NCI-H2081 (cell line): Measurements from ENCODE around the gene B3GALT5.
A peak's percentile ranks its signal among the peaks of the same experiment; 100 is the strongest.
"Not testable (repeated sequence)": the region's sequence is repeated elsewhere in the genome, so short reads cannot be mapped to it uniquely, and the experiment has no call there.

ENCODE experiments used
- DNase-seq, 2 experiments: peaks; one replicate each; lab custom pipeline; 2025; lab: John Stamatoyannopoulos, UW

The B3GALT5 gene

GRCh38 chr21:39612233-39613040, at the start of gene B3GALT5:
B3GALT5 (plus strand) TSS chr21:39612940; CDS start chr21:39660560, 47,620 bp downstream.
- DNase-seq, result peak in 1 of 2 experiments; percentile 11

DNA sequence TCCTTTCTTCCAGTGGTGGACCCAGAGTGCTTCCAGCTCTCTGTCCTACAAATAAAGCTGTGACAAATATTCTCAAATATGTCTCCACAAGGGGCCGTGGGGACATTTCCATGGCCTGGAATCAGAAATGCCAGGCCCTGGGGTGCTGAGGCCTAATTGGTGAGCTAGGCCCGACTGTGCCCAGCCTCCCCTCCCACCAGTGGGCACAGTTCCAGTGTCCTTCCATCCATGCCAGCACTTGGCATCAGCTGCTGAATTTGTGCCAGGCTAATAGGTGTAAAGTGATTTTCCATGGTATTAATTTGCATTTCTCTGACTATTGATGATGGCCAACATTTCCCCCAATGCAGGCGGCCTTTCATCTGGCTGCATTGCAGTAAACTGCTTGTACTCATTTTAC, 48.5 kb upstream of the B3GALT5 start:
- DNase-seq, result peak; percentile 64 to 82

DNA sequence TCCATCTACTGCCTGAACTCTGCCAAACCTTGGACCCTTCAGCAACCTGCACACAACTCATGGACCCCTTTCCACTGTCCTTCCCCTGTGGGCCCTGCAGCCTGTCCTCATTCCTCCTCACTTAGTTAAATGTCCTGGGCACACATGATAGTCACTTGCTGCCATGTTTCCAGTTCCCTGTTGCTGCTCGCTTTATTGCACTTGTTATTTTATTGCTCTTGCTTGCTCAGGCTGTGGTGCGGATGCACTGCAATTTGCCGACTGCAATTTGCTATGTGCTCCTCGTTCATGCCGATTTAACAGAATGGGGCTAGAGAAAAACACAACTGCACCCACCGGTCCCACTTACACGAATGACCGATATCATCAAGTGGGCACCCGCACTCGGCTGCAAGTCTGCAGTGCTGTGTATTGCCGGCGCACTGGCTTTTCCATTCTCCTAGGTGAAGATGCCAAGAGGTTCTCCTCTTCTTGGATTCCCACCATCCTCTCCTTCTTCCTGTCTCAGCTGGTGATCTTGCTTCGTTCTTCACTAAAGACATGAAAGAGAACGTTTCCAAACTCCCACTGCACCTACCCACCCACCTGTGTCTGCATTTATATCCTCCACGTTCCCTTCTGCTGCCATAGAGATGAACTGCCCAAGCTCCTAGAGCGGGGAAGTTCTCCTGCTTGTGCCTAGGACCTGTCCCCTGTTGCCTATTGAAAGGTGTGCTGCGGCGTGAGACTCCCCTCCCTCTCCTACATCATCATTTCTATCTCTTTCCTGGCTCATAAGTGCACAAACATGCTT, 45.4 kb upstream of the B3GALT5 start:
- DNase-seq, result no peak

GRCh38 chr21:39568361-39568760, 44.4 kb upstream of the B3GALT5 start:
- no peak for DNase-seq

- DNase-seq, result no peak
Observed at GRCh38 chr21:39575775-39576174, 37.0 kb upstream of the B3GALT5 start.

DNA sequence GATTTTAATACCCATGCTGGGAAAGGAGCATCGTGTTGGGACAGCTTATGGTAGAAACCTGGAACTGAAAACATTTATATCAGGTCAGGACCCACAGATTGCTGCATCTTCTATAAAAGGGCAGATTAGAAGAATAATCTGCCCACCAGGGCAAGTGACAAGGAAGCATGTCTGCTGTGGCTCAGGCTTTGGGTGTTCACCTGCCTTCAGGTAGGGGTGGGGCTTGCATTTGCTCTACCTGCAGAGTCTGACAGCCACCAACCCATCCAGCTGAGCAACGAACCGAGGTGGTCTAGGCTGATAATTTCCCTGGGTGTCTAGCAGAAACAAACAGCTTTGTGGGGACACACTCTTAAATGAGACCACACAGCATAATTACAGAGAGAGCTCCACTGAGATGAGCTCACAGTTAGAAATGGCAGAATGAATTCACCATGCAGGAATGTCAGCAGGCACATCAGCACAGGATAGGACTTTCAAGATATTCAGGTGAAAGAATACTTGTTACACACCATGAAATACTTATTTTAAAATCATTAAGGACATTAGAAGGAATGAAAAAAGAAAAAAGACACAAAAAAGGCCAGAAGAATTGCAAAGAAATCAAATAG, 36.1 kb upstream of the B3GALT5 start:
- DNase-seq, result no peak

- no peak for DNase-seq
Observed at GRCh38 chr21:39579734-39580332, 32.9 kb upstream of the B3GALT5 start.

- DNase-seq, result no peak
Observed at GRCh38 chr21:39580744-39581143, 32.0 kb upstream of the B3GALT5 start.

- DNase-seq, result no peak
Observed at GRCh38 chr21:39581414-39581813, 31.3 kb upstream of the B3GALT5 start.

- DNase-seq, result no peak
Observed at GRCh38 chr21:39582749-39583148, 30.0 kb upstream of the B3GALT5 start.

DNA sequence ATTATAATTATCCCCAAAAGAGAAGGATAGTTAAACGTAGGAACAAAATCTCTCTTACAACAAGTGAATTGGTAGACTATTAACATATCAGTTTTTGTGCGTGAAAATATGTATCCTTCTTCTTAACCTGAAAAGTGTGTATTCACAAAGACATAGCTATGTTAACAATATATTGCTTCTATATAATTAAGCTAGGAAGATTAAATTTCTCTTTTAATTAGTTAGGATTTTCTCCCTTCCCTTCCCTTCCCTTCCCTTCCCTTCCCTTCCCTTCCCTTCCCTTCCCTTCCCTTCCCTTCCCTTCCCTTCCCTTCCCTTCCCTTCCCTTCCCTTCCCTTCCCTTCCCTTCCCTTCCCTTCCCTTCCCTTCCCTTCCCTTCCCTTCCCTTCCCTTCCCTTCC, 29.2 kb upstream of the B3GALT5 start:
- DNase-seq, result not testable (repeated sequence)

GRCh38 chr21:39587376-39587775, 25.4 kb upstream of the B3GALT5 start:
- no peak for DNase-seq

GRCh38 chr21:39588884-39589283, 23.9 kb upstream of the B3GALT5 start:
- no peak for DNase-seq

GRCh38 chr21:39593522-39593921, 19.2 kb upstream of the B3GALT5 start:
- DNase-seq, result no peak

- DNase-seq, result no peak
Observed at GRCh38 chr21:39595465-39595864, 17.3 kb upstream of the B3GALT5 start.

DNA sequence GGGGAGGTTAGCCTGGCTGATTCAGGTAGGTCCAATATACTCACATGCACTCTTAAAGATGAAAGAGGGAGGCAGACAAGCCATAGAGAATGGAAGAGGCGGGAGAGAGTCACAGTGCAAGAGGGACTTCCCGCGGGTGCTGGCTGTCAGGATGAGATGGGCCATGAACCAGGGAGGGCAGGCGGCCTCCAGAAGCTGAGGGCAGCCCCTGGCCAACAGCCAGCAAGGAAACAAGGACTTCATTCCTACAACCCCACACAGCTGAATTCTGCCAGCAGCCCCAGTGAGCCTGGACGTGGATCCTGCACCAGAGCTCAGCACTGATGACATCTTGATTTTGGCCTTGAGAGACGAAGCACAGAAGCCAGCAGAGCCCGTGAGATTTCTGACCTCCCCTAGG, 15.1 kb upstream of the B3GALT5 start:
- DNase-seq, result no peak

- no peak for DNase-seq
Observed at GRCh38 chr21:39599191-39599970, 13.4 kb upstream of the B3GALT5 start.

- DNase-seq, result no peak
Observed at GRCh38 chr21:39601187-39601928, 11.4 kb upstream of the B3GALT5 start.

DNA sequence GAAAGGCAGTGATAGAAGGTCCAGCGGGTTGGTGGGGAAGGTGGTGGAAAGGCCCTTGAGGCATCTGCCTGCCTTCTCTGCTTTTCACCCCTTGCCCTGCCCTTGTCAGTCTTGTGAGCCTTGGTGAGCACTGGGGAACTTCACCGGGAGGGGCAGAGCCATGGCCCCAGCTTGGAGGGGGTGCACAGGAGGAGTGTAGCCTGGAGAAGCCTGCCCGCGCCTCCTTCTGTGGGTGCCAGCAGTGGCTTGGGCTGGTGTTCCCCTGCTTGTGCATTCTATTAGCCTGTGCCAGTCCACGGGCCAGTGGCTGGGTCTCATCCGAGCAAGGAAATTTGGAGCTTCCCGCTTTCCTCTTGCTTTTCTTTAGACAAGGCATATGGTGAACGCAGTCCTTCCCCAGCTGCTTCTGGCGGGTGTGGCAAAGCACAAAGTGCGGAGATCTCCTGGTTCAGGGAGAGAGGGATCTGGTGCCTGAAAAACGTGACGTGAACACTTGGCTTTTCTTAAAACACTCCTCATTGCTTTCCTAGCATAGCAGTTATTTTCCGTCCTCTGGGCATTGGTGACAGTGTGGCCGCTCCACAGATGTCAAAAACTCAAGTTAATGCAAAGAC, 10.6 kb upstream of the B3GALT5 start:
- DNase-seq, result no peak

GRCh38 chr21:39602793-39603192, 9.9 kb upstream of the B3GALT5 start:
- no peak for DNase-seq
